Neutrophil (primary cell): ENCODE measurements around the gene SEC22A.

Experiments
- H3K27ac ChIP-seq: fragments of 200-600 bp; sonication (generic); 2 replicates; pipeline ENCODE4 v1.5.1; 2016; ENCODE audit warnings: mild to moderate bottlenecking, moderate library complexity
- H3K27me3 ChIP-seq: fragments of 200-600 bp; sonication (generic); 2 replicates; pipeline ENCODE4 v1.6.0; 2016; ENCODE audit warnings: mild to moderate bottlenecking
- H3K36me3 ChIP-seq: fragments of 200-600 bp; sonication (generic); 2 replicates; pipeline ENCODE4 v1.5.1; 2017
- H3K4me1 ChIP-seq, 2 experiments: fragments of 200-600 bp in 1 of 2; sonication (generic) in 1 of 2; 1 replicate in 1 of 2; 2 replicates in 1 of 2; pipeline versions ENCODE4 v1.5.1 to v1.6.1; 2013 to 2016; ENCODE audit warnings: low read depth in 1 of 2, low read length in 1 of 2, mild to moderate bottlenecking in 1 of 2, moderate library complexity in 1 of 2; ENCODE audit not compliant: control insufficient read depth in 1 of 2, insufficient read depth in 1 of 2
- H3K4me3 ChIP-seq, 2 experiments: fragments of 200-600 bp in 1 of 2; sonication (generic) in 1 of 2; 1 replicate in 1 of 2; 2 replicates in 1 of 2; pipeline ENCODE4 v1.5.1; 2013 to 2016; ENCODE audit warnings: low read depth in 1 of 2, low read length in 1 of 2, mild to moderate bottlenecking in 1 of 2, moderate library complexity in 1 of 2
- H3K9me3 ChIP-seq: fragments of 200-600 bp; sonication (generic); 2 replicates; pipeline ENCODE4 v1.5.1; 2016
- CTCF ChIP-seq: fragments of 200-600 bp; sonication (generic); IDR thresholded peaks from 2 replicates; pipeline ENCODE4 v1.5.1; 2016; ENCODE audit warnings: antibody characterized with exemption

Gene SEC22A

GRCh38 chr3:123285066-123285465, 83.3 kb downstream of the SEC22A start:
- Histone ChIP-seq H3K27ac (no peak overlapping the region), H3K9me3 (no peaks in the 10 kb centered on the region), H3K4me3 (no peak overlapping the region), H3K27me3 (no peaks in the 10 kb centered on the region), H3K36me3 (no peaks in the 10 kb centered on the region), H3K4me1 (no peaks in the 10 kb centered on the region)
- no peak for TF ChIP-seq CTCF

- Histone ChIP-seq H3K9me3 (no peaks in the 10 kb centered on the region), H3K36me3 (no peaks in the 10 kb centered on the region), H3K27me3 (no peaks in the 10 kb centered on the region), H3K4me3 (no peak overlapping the region), H3K27ac (no peak overlapping the region), H3K4me1 (no peaks in the 10 kb centered on the region)
- no peak for TF ChIP-seq CTCF
Observed at GRCh38 chr3:123285479-123285878, 83.7 kb downstream of the SEC22A start.

- no peak for TF ChIP-seq CTCF
- no peaks in the 10 kb centered on the region for H3K27me3 ChIP-seq
- no peak overlapping the region for H3K4me3 ChIP-seq
- no peak overlapping the region for H3K27ac ChIP-seq
- no peaks in the 10 kb centered on the region for H3K4me1 ChIP-seq
- H3K36me3 ChIP-seq = no peaks in the 10 kb centered on the region
- H3K9me3 ChIP-seq = no peaks in the 10 kb centered on the region
Observed at GRCh38 chr3:123285931-123286307, 84.2 kb downstream of the SEC22A start.

GRCh38 chr3:123286308-123287023, 84.7 kb downstream of the SEC22A start:
- Histone ChIP-seq H3K4me3 (no peak overlapping the region), H3K36me3 (no peaks in the 10 kb centered on the region), H3K4me1 (no peaks in the 10 kb centered on the region), H3K27ac (no peak overlapping the region), H3K9me3 (no peaks in the 10 kb centered on the region), H3K27me3 (no peaks in the 10 kb centered on the region)
- no peak for TF ChIP-seq CTCF

GRCh38 chr3:123287051-123287961, 85.6 kb downstream of the SEC22A start:
- TF ChIP-seq CTCF = no peak
- no peaks in the 10 kb centered on the region for H3K4me1 ChIP-seq
- H3K36me3 ChIP-seq = no peaks in the 10 kb centered on the region
- no peaks in the 10 kb centered on the region for H3K27me3 ChIP-seq
- H3K4me3 ChIP-seq = no peak overlapping the region
- H3K9me3 ChIP-seq = no peaks in the 10 kb centered on the region
- H3K27ac ChIP-seq = no peak overlapping the region
